OCI-LY3 (cell line): Measurements from ENCODE around the gene RUNX3.

ENCODE experiments used
- H2AFZ ChIP-seq: fragments of 200-600, 300-600 bp; shearing (Covaris generic); 2 replicates; pipeline ENCODE4 v1.6.0; 2014; ENCODE audit warnings: antibody characterized with exemption, low read depth, low read length
- H3K27ac ChIP-seq: fragments of 200-600, 300-600 bp; sonication (generic); 2 replicates; pipeline ENCODE4 v1.5.1; 2014; ENCODE audit warnings: mild to moderate bottlenecking, low read length, moderate library complexity, mixed read lengths
- H3K27me3 ChIP-seq: fragments of 200-600, 300-600 bp; sonication (generic); 2 replicates; pipeline ENCODE4 v1.6.1; 2014; ENCODE audit warnings: low read depth, low read length, mixed read lengths
- H3K36me3 ChIP-seq: fragments of 200-600, 300-600 bp; sonication (generic); replicated peaks from 2 replicates; pipeline ENCODE3; 2014; ENCODE audit warnings: low read depth, low read length, mixed read lengths
- H3K4me1 ChIP-seq: fragments of 300-600, 200-600 bp; sonication (generic); 2 replicates; pipeline ENCODE4 v1.6.1; 2014; ENCODE audit warnings: low read length, mixed read lengths
- H3K4me2 ChIP-seq: fragments of 200-600, 300-600 bp; sonication (generic); 2 replicates; pipeline ENCODE4 v1.6.1; 2014; ENCODE audit warnings: low read length, mixed read lengths
- H3K4me3 ChIP-seq: fragments of 300-600, 200-600 bp; sonication (generic); 2 replicates; pipeline ENCODE4 v1.5.1; 2014; ENCODE audit warnings: antibody characterized with exemption, mild to moderate bottlenecking, low read length, moderate library complexity
- H3K79me2 ChIP-seq: fragments of 300-600, 200-600 bp; shearing (Covaris generic); 2 replicates; pipeline ENCODE4 v1.6.1; 2014; ENCODE audit warnings: mild to moderate bottlenecking, low read length, mixed read lengths
- H3K9ac ChIP-seq: fragments of 300-600, 200-600 bp; shearing (Covaris generic); 2 replicates; pipeline ENCODE4 v1.6.0; 2014; ENCODE audit warnings: mild to moderate bottlenecking, low read length, moderate library complexity
- H3K9me3 ChIP-seq: fragments of 200-600, 300-600 bp; shearing (Covaris generic); 2 replicates; pipeline ENCODE4 v1.6.1; 2014; ENCODE audit warnings: low read length, mixed read lengths; ENCODE audit not compliant: insufficient read depth
- H4K20me1 ChIP-seq: fragments of 200-600, 300-600 bp; sonication (generic); 2 replicates; pipeline ENCODE4 v1.6.1; 2016; ENCODE audit warnings: low read length, mixed read lengths; ENCODE audit not compliant: insufficient read depth
- CTCF ChIP-seq: fragments of 200-600, 300-600 bp; sonication (generic); IDR thresholded peaks from 2 replicates; pipeline ENCODE4 v1.5.1; 2014; ENCODE audit warnings: antibody characterized with exemption, low read length, low read depth
- EZH2phosphoT487 ChIP-seq: fragments of 200-600 bp; shearing (Covaris generic); IDR thresholded peaks from 2 replicates; pipeline ENCODE4 v1.6.1; 2018; ENCODE audit warnings: antibody characterized with exemption, mixed run types, low read depth

The RUNX3 gene

DNA sequence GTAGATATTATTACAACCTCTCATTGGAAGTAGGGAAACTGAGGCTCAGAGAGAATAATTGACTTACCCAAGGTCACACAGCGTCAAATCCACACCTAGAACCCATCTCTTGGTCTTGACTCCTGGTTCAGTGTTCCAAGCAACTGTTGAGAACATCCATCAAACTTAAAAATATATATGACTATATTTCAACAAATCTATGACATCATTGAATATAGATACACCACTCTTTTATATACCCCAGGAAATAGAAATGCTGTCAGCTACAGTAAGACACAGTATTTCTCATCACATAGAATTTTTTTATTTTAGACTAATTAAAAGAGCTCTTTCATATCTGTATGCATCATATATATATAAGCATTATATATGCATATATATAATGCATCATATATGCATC is 56.9 kb downstream of the RUNX3 start:
- no peak overlapping the region for H3K4me3 ChIP-seq
- H2AFZ ChIP-seq = no peak overlapping the region
- no peak overlapping the region for H3K9ac ChIP-seq
- peaks cover 4% of the 10 kb centered on the region; the same call in 1 of the 2 replicates for H3K4me1 ChIP-seq
- H3K4me2 ChIP-seq = no peak overlapping the region
- TF ChIP-seq EZH2phosphoT487 = no peak
- TF ChIP-seq CTCF = no peak
- no peaks in the 10 kb centered on the region for H3K27me3 ChIP-seq
- no peaks in the 10 kb centered on the region for H4K20me1 ChIP-seq
- no peaks in the 10 kb centered on the region for H3K9me3 ChIP-seq
- no peaks in the 10 kb centered on the region for H3K79me2 ChIP-seq
- H3K36me3 ChIP-seq = no peaks in the 10 kb centered on the region
- no peak overlapping the region for H3K27ac ChIP-seq

GRCh38 chr1:24872061-24872850 is 57.8 kb downstream of the RUNX3 start:
- H2AFZ ChIP-seq = no peak overlapping the region
- no peak overlapping the region for H3K27ac ChIP-seq
- TF ChIP-seq EZH2phosphoT487 (no peak), CTCF (no peak)
- H3K4me2 ChIP-seq = no peak overlapping the region
- H3K79me2 ChIP-seq = no peaks in the 10 kb centered on the region
- H3K36me3 ChIP-seq = no peaks in the 10 kb centered on the region
- no peaks in the 10 kb centered on the region for H3K4me1 ChIP-seq
- H3K27me3 ChIP-seq = no peaks in the 10 kb centered on the region
- H3K9ac ChIP-seq = no peak overlapping the region
- H3K9me3 ChIP-seq = no peaks in the 10 kb centered on the region
- H4K20me1 ChIP-seq = no peaks in the 10 kb centered on the region
- H3K4me3 ChIP-seq = no peak overlapping the region

DNA sequence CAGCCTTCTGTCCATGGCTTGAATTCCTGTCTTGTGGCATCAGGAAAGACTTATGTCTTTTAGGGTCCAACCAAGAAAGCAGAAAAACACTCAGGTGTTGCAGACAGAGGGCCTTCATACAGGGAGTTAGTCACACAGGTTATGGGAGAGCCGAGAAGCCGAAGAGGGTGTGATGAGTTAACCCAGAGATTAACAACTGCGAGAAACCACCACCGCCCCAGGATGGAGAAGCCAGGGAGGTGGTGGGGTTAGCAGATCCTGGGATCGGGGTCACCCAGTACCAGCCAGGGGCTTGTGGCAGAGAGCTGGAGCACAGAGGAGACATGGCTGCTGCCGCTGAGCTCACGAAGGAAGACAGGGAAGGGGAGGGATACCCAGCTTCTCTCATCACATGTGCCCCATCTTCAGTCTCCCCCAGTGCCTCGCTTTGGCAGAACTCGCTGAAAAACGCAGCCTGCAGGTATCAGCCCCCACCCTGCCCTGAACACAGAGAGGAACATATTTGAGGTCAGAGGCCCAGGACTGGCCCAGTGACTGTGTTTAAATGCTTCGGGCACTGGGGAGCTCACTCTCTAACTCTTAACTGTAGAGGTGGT is 58.7 kb downstream of the RUNX3 start:
- no peak overlapping the region for H3K4me2 ChIP-seq
- no peak overlapping the region for H3K4me3 ChIP-seq
- TF ChIP-seq EZH2phosphoT487 = no peak
- no peak for TF ChIP-seq CTCF
- no peaks in the 10 kb centered on the region for H3K9me3 ChIP-seq
- H2AFZ ChIP-seq = no peak overlapping the region
- H4K20me1 ChIP-seq = no peaks in the 10 kb centered on the region
- H3K4me1 ChIP-seq = peaks cover 7% of the 10 kb centered on the region; the same call in 1 of the 2 replicates
- H3K79me2 ChIP-seq = no peaks in the 10 kb centered on the region
- H3K9ac ChIP-seq = no peak overlapping the region
- H3K27ac ChIP-seq = no peak overlapping the region
- no peaks in the 10 kb centered on the region for H3K36me3 ChIP-seq
- H3K27me3 ChIP-seq = peaks cover 4% of the 10 kb centered on the region; the same call in 1 of the 2 replicates

- Histone ChIP-seq H3K27ac (no peak overlapping the region), H3K79me2 (no peaks in the 10 kb centered on the region), H3K27me3 (peaks cover 4% of the 10 kb centered on the region; the same call in 1 of the 2 replicates), H3K4me1 (peaks cover 9% of the 10 kb centered on the region; the same call in 1 of the 2 replicates), H3K4me3 (no peak overlapping the region), H3K9ac (no peak overlapping the region), H3K9me3 (no peaks in the 10 kb centered on the region), H3K4me2 (no peak overlapping the region), H4K20me1 (no peaks in the 10 kb centered on the region), H3K36me3 (no peaks in the 10 kb centered on the region), H2AFZ (no peak overlapping the region)
- TF ChIP-seq CTCF = no peak
- no peak for TF ChIP-seq EZH2phosphoT487
Observed at GRCh38 chr1:24870551-24871195, 59.4 kb downstream of the RUNX3 start.
